HCT116 (cell line): ENCODE data around the gene SLC44A1. TPM values are rescaled to one million over a fixed set of nuclear protein-coding genes. Genes with fewer than 3 reads are reported as not detected.

ENCODE experiments used
- ATAC-seq: fragments of 200-7000 bp; cut with Tn5 transposase; 2 replicates; pipeline ENCODE4 v1.9.1; 2020; ENCODE audit warnings: mild to moderate bottlenecking, moderate library complexity
- BruUV-seq: library from RNA; stranded (reverse); fragments of 400-500 nt; replicated peaks from 2 replicates; lab custom pipeline; 2021; lab: Mats Ljungman, UMichigan
- CTCF ChIA-PET: fragments of 300-600 bp; sonication (Branson Sonifier 250); formaldehyde crosslinking; loops from one replicate; lab custom pipeline; 2021; ENCODE audit warnings: antibody characterized with exemption; lab: Charles Lee
- POLR2A ChIA-PET: fragments of 300-600, 350-600 bp; sonication (Branson Sonifier 250); formaldehyde crosslinking; loops from one replicate; lab custom pipeline; 2021; ENCODE audit warnings: antibody characterized with exemption; lab: Charles Lee
- RAD21 ChIA-PET, 2 experiments: fragments of 300-600 bp; sonication (Branson Sonifier 250); formaldehyde crosslinking; loops; one replicate each; lab custom pipeline; 2023; ENCODE audit warnings: low total read pairs in 2 of 2; ENCODE audit not compliant: uncharacterized antibody in 2 of 2, unreplicated experiment in 2 of 2, low non-redundant PET in 1 of 2; lab: Charles Lee
- DNase-seq: peaks from one replicate; pipeline ENCODE4 v3.0.0-alpha.2; 2010; ENCODE audit warnings: low read depth, low spot score
- H2AFZ ChIP-seq: fragments of 200-600 bp; shearing (Covaris generic), sonication (generic); 2 replicates; pipeline ENCODE4 v1.6.1; 2017; ENCODE audit warnings: low read depth, mixed run types, mixed read lengths, antibody characterized with exemption, low read length; ENCODE audit not compliant: poor library complexity, severe bottlenecking
- H3K27ac ChIP-seq: 2 replicates; pipeline ENCODE4 v1.5.1; 2012; ENCODE audit warnings: low read depth, low read length
- H3K27me3 ChIP-seq: fragments of 200-600 bp; sonication (generic); 2 replicates; pipeline ENCODE4 v1.6.1; 2016; ENCODE audit warnings: mixed run types, low read length, mixed read lengths; ENCODE audit not compliant: insufficient read depth
- H3K36me3 ChIP-seq, 2 experiments: fragments of 200-500 bp in 1 of 2; fragments of 200-600 bp in 1 of 2; sonication (Bioruptor generic) in 1 of 2; sonication (generic) in 1 of 2; 2 replicates each; pipeline versions ENCODE4 v1.5.1 to v1.6.1; 2014 to 2016; ENCODE audit warnings: low read length in 2 of 2, inconsistent platforms in 1 of 2, mixed read lengths in 1 of 2, mixed run types in 1 of 2; ENCODE audit not compliant: insufficient read depth in 2 of 2, control insufficient read depth in 1 of 2
- H3K4me1 ChIP-seq, 2 experiments: fragments of 200-600 bp in 1 of 2; sonication (generic) in 1 of 2; 2 replicates each; pipeline versions ENCODE4 v1.5.1 to v1.6.1; 2012 to 2017; ENCODE audit warnings: low read length in 2 of 2, inconsistent platforms in 1 of 2, mild to moderate bottlenecking in 1 of 2, mixed read lengths in 1 of 2, mixed run types in 1 of 2, moderate library complexity in 1 of 2; ENCODE audit not compliant: insufficient read depth in 2 of 2, control insufficient read depth in 1 of 2
- H3K4me2 ChIP-seq: fragments of 200-600 bp; sonication (generic); 2 replicates; pipeline ENCODE4 v1.6.1; 2017; ENCODE audit warnings: mixed run types, low read length, mixed read lengths
- H3K4me3 ChIP-seq, 2 experiments: fragments of 200-600 bp in 1 of 2; sonication (generic) in 1 of 2; replicated peaks in 1 of 2; 2 replicates each; pipeline ENCODE4 v1.5.1; 2011 to 2016; ENCODE audit warnings: low read length in 2 of 2, control low read depth in 1 of 2, low read depth in 1 of 2, mild to moderate bottlenecking in 1 of 2, mixed read lengths in 1 of 2, mixed run types in 1 of 2
- H3K79me2 ChIP-seq: fragments of 200-600 bp; sonication (generic); 2 replicates; pipeline ENCODE4 v1.6.1; 2017; ENCODE audit warnings: mild to moderate bottlenecking, mixed run types, low read length, moderate library complexity, mixed read lengths; ENCODE audit not compliant: insufficient read depth
- H3K9ac ChIP-seq: fragments of 200-600 bp; sonication (generic); 2 replicates; pipeline ENCODE4 v1.6.1; 2016; ENCODE audit warnings: low read length, mixed read lengths
- H3K9me2 ChIP-seq: fragments of 200-600 bp; sonication (generic), shearing (Covaris generic); 2 replicates; pipeline ENCODE4 v1.6.1; 2017; ENCODE audit warnings: mixed run types, mild to moderate bottlenecking, moderate library complexity; ENCODE audit not compliant: insufficient read depth
- H3K9me3 ChIP-seq, 2 experiments: fragments of 200-500 bp in 1 of 2; fragments of 200-600 bp in 1 of 2; sonication (Bioruptor generic) in 1 of 2; sonication (generic) in 1 of 2; 2 replicates each; pipeline ENCODE4 v1.6.1; 2014 to 2017; ENCODE audit warnings: low read length in 2 of 2, mixed read lengths in 2 of 2, inconsistent platforms in 1 of 2, low read depth in 1 of 2, mild to moderate bottlenecking in 1 of 2, mixed run types in 1 of 2, moderate library complexity in 1 of 2; ENCODE audit not compliant: control insufficient read depth in 1 of 2, insufficient read depth in 1 of 2
- H4K20me1 ChIP-seq: fragments of 200-600 bp; sonication (generic), shearing (Covaris generic); 2 replicates; pipeline ENCODE4 v1.6.1; 2017; ENCODE audit warnings: mixed run types, mild to moderate bottlenecking, moderate library complexity; ENCODE audit not compliant: insufficient read depth
- ATF3 ChIP-seq: IDR thresholded peaks from 2 replicates; pipeline ENCODE4 v1.6.1; 2012
- CEBPB ChIP-seq: IDR thresholded peaks from 2 replicates; pipeline ENCODE4 v1.6.1; 2012; ENCODE audit warnings: low read depth
- CTCF ChIP-seq, 3 experiments: fragments of 200-600 bp in 1 of 3; sonication (generic) in 1 of 3; IDR thresholded peaks in 2 of 3; conservative IDR thresholded peaks in 1 of 3; 2 replicates each; pipeline ENCODE4 v1.5.1; 2012 to 2017; ENCODE audit warnings: low read depth in 2 of 3, low read length in 2 of 3, antibody characterized with exemption in 1 of 3, borderline replicate concordance in 1 of 3, control low read depth in 1 of 3, mild to moderate bottlenecking in 1 of 3, mixed read lengths in 1 of 3, mixed run types in 1 of 3, moderate library complexity in 1 of 3; ENCODE audit not compliant: insufficient read depth in 1 of 3
- ELF1 ChIP-seq: IDR thresholded peaks from 2 replicates; pipeline ENCODE4 v1.6.1; 2012; ENCODE audit warnings: low read depth, borderline replicate concordance
- FOSL1 ChIP-seq: IDR thresholded peaks from 2 replicates; pipeline ENCODE4 v1.6.1; 2012; ENCODE audit warnings: low read depth
- SIN3A ChIP-seq: IDR thresholded peaks from 2 replicates; pipeline ENCODE4 v1.6.1; 2012; ENCODE audit warnings: low read depth
- SP1 ChIP-seq: IDR thresholded peaks from 2 replicates; pipeline ENCODE4 v1.6.1; 2012; ENCODE audit warnings: low read depth
- TCF7L2 ChIP-seq: IDR thresholded peaks from 2 replicates; pipeline ENCODE4 v1.7.0; 2011; ENCODE audit warnings: borderline replicate concordance, inconsistent platforms; ENCODE audit not compliant: insufficient read depth, insufficient read length; ENCODE audit errors: extremely low read depth
- ZNF274 ChIP-seq: fragments of 200-500 bp; sonication (Bioruptor generic); IDR thresholded peaks from 2 replicates; pipeline ENCODE4 v1.6.1; 2014; ENCODE audit warnings: mild to moderate bottlenecking, low read depth, low read length, inconsistent platforms
- intact Hi-C: fragments of 100-400 bp; cut with micrococcal nuclease; formaldehyde crosslinking; loops from 2 replicates; pipeline ENCODE4 v1.10.0; 2022
- total RNA-seq: library from RNA; stranded (reverse); gene quantifications from one replicate; pipeline ENCODE4 v1.2.1, GENCODE V29; 2021; ENCODE audit not compliant: unreplicated experiment
- TF ChIP-seq, protein P1 (sequence below): IDR thresholded peaks from 2 replicates; pipeline ENCODE4 v1.6.1; 2012; ENCODE audit warnings: low read depth

Gene SLC44A1
- total RNA-seq, 1 experiment from 2014 or later, result 44.1 TPM

GRCh38 chr9:105331160-105331559 lies 86.7 kb downstream of the SLC44A1 start:
- no TSS peak for BruUV-seq
- H3K4me1 ChIP-seq, result peaks cover 0 to 3% of the 10 kb centered on the region in 2 experiments; a peak in 1 of 4 replicates
- H3K4me2 ChIP-seq, result no peak overlapping the region
- H3K36me3 ChIP-seq, result no peaks in the 10 kb centered on the region
- H3K9ac ChIP-seq, result no peak overlapping the region
- intact Hi-C loops, result no loop called here
- DNase-seq (no peak), ATAC-seq (no peak)
- CTCF ChIA-PET, result no interaction called here
- no peak overlapping the region for H2AFZ ChIP-seq
- no peaks in the 10 kb centered on the region for H3K9me2 ChIP-seq
- H4K20me1 ChIP-seq, result no peaks in the 10 kb centered on the region
- no peak overlapping the region for H3K4me3 ChIP-seq
- H3K27me3 ChIP-seq, result no peaks in the 10 kb centered on the region
- no peaks in the 10 kb centered on the region for H3K9me3 ChIP-seq
- no peaks in the 10 kb centered on the region for H3K79me2 ChIP-seq
- POLR2A ChIA-PET, result no interaction called here
- RAD21 ChIA-PET, result no interaction called here
- no peak overlapping the region for H3K27ac ChIP-seq
- TF ChIP-seq SIN3A (no peak), SP1 (no peak), ELF1 (no peak), ZNF274 (no peak), ATF3 (no peak), CEBPB (no peak), TCF7L2 (no peak), FOSL1 (no peak), CTCF (IDR thresholded peaks at IDR 0.05 in 2 of 3, conservative IDR thresholded peaks at IDR 0.05 in 1 of 3; ENCODE audit: borderline replicate concordance in 1 of 3, insufficient read depth in 1 of 3, low read depth in 2 of 3, low read length in 2 of 3) (no peak)
- TF ChIP-seq, protein P1, sequence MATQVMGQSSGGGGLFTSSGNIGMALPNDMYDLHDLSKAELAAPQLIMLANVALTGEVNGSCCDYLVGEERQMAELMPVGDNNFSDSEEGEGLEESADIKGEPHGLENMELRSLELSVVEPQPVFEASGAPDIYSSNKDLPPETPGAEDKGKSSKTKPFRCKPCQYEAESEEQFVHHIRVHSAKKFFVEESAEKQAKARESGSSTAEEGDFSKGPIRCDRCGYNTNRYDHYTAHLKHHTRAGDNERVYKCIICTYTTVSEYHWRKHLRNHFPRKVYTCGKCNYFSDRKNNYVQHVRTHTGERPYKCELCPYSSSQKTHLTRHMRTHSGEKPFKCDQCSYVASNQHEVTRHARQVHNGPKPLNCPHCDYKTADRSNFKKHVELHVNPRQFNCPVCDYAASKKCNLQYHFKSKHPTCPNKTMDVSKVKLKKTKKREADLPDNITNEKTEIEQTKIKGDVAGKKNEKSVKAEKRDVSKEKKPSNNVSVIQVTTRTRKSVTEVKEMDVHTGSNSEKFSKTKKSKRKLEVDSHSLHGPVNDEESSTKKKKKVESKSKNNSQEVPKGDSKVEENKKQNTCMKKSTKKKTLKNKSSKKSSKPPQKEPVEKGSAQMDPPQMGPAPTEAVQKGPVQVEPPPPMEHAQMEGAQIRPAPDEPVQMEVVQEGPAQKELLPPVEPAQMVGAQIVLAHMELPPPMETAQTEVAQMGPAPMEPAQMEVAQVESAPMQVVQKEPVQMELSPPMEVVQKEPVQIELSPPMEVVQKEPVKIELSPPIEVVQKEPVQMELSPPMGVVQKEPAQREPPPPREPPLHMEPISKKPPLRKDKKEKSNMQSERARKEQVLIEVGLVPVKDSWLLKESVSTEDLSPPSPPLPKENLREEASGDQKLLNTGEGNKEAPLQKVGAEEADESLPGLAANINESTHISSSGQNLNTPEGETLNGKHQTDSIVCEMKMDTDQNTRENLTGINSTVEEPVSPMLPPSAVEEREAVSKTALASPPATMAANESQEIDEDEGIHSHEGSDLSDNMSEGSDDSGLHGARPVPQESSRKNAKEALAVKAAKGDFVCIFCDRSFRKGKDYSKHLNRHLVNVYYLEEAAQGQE, result no peak
- TF ChIP-seq, all 23 proteins: peak for 0
